GM23248 (cell line): ENCODE measurements around the gene ST6GALNAC4.

Source experiments
- EZH2 ChIP-seq: fragments of 200-600 bp; sonication (generic); IDR thresholded peaks from 2 replicates; pipeline ENCODE4 v1.6.1; 2018; ENCODE audit warnings: antibody characterized with exemption, mild to moderate bottlenecking; ENCODE audit not compliant: insufficient read depth, poor library complexity, severe bottlenecking
- EZH2phosphoT487 ChIP-seq: fragments of 200-600 bp; sonication (generic); IDR thresholded peaks from 2 replicates; pipeline ENCODE4 v1.6.1; 2018; ENCODE audit warnings: antibody characterized with exemption, moderate library complexity, mild to moderate bottlenecking, low read depth; ENCODE audit not compliant: insufficient read depth

GRCh38 chr9:127907867-127908659, 8.8 kb downstream of the ST6GALNAC4 start:
- TF ChIP-seq EZH2 (no peak), EZH2phosphoT487 (no peak)
